Neural progenitor cell (in vitro differentiated cells): ENCODE results near the gene BCAS3. TPM values are rescaled to one million over a fixed set of nuclear protein-coding genes. Genes with fewer than 3 reads are reported as not detected.
A peak's percentile ranks its signal among the peaks of the same experiment; 100 is the strongest.

ENCODE experiments used
- DNase-seq: peaks from one replicate; pipeline ENCODE4 v3.0.0-alpha.2; 2016; ENCODE audit warnings: low spot score
- H2AFZ ChIP-seq: fragments of 200-600 bp; sonication (generic); replicated peaks from 2 replicates; pipeline ENCODE4 v1.6.1; 2016; ENCODE audit warnings: antibody characterized with exemption
- H3F3A ChIP-seq: fragments of 200-600 bp; sonication (generic); 2 replicates; pipeline ENCODE4 v1.6.1; 2016; ENCODE audit warnings: antibody characterized with exemption, low read depth
- H3K27ac ChIP-seq: fragments of 200-600 bp; sonication (generic); 2 replicates; pipeline ENCODE4 v1.5.1; 2016; ENCODE audit warnings: mild to moderate bottlenecking
- H3K27me3 ChIP-seq: fragments of 200-600 bp; sonication (generic); 2 replicates; pipeline ENCODE4 v1.6.1; 2016; ENCODE audit warnings: mild to moderate bottlenecking, moderate library complexity
- H3K36me3 ChIP-seq: fragments of 200-600 bp; sonication (generic); 2 replicates; pipeline ENCODE4 v1.5.1; 2016
- H3K4me1 ChIP-seq: fragments of 200-600 bp; sonication (generic); 2 replicates; pipeline ENCODE4 v1.6.1; 2016; ENCODE audit warnings: mixed run types
- H3K4me2 ChIP-seq: fragments of 200-600 bp; sonication (generic); 2 replicates; pipeline ENCODE4 v1.6.1; 2016
- H3K4me3 ChIP-seq: fragments of 200-600 bp; sonication (generic); 2 replicates; pipeline ENCODE4 v1.5.1; 2016
- H3K79me2 ChIP-seq: fragments of 200-600 bp; sonication (generic); 2 replicates; pipeline ENCODE4 v1.6.1; 2016; ENCODE audit warnings: low read depth
- H3K9ac ChIP-seq: fragments of 200-600 bp; sonication (generic); 2 replicates; pipeline ENCODE4 v1.6.1; 2016
- H3K9me3 ChIP-seq: fragments of 200-600 bp; sonication (generic); 2 replicates; pipeline ENCODE4 v1.5.1; 2016; ENCODE audit warnings: low read depth
- H4K20me1 ChIP-seq: fragments of 200-600 bp; sonication (generic); 2 replicates; pipeline ENCODE4 v1.6.1; 2016; ENCODE audit warnings: low read depth
- H3K27ac Mint-ChIP-seq: 3 replicates; pipeline ENCODE4 v1.8.0; 2021; ENCODE audit warnings: mixed read lengths
- H3K27me3 Mint-ChIP-seq: 2 replicates; pipeline ENCODE4 v1.8.0; 2022; ENCODE audit warnings: low read depth, mild to moderate bottlenecking, inconsistent platforms, moderate library complexity, mixed read lengths; ENCODE audit not compliant: insufficient read depth
- H3K36me3 Mint-ChIP-seq: 3 replicates; pipeline ENCODE4 v1.8.0; 2021; ENCODE audit warnings: mixed read lengths
- H3K4me1 Mint-ChIP-seq: 3 replicates; pipeline ENCODE4 v1.8.0; 2021; ENCODE audit warnings: mixed read lengths
- H3K4me3 Mint-ChIP-seq: 3 replicates; pipeline ENCODE4 v1.8.0; 2021; ENCODE audit warnings: mild to moderate bottlenecking, moderate library complexity, mixed read lengths
- H3K9me3 Mint-ChIP-seq: 3 replicates; pipeline ENCODE4 v1.8.0; 2020; ENCODE audit warnings: mixed read lengths
- CTCF ChIP-seq: fragments of 200-600 bp; sonication (generic); IDR thresholded peaks from 2 replicates; pipeline ENCODE4 v1.5.1; 2017; ENCODE audit warnings: antibody characterized with exemption, mild to moderate bottlenecking
- EZH2 ChIP-seq: fragments of 200-600 bp; sonication (generic); IDR thresholded peaks from 2 replicates; pipeline ENCODE4 v1.6.1; 2017; ENCODE audit warnings: antibody characterized with exemption, mild to moderate bottlenecking, moderate library complexity
- EZH2phosphoT487 ChIP-seq: fragments of 200-600 bp; sonication (generic); IDR thresholded peaks from 2 replicates; pipeline ENCODE4 v1.6.1; 2017; ENCODE audit warnings: antibody characterized with exemption
- total RNA-seq: library from RNA; depleted of rRNA; stranded (reverse); fragments of >200 nt; gene quantifications from 2 replicates; pipeline ENCODE4 v1.2.3, GENCODE V29; 2015; ENCODE audit warnings: low replicate concordance

BCAS3 gene
- total RNA-seq, 1 donor from 2014 or later, result 60.9 TPM

- no peak overlapping the region for H3K4me3 ChIP-seq
- peak overlapping the region; percentile 48 for H3K27ac Mint-ChIP-seq
- no peaks in the 10 kb centered on the region for H3K27me3 ChIP-seq
- H3K27ac ChIP-seq, result no peak overlapping the region
- no peak overlapping the region for H3K4me3 Mint-ChIP-seq
- H3K36me3 ChIP-seq, result no peaks in the 10 kb centered on the region
- DNase-seq, result no peak
- peaks cover 23% of the 10 kb centered on the region for H3K4me1 Mint-ChIP-seq
- no peak for TF ChIP-seq EZH2
- no peak for TF ChIP-seq CTCF
- no peak for TF ChIP-seq EZH2phosphoT487
- H3K36me3 Mint-ChIP-seq, result peaks cover 2% of the 10 kb centered on the region
- no peak overlapping the region for H3K4me2 ChIP-seq
- peaks cover 16% of the 10 kb centered on the region for H3K27me3 Mint-ChIP-seq
- H3F3A ChIP-seq, result no peaks in the 10 kb centered on the region
- H3K9me3 ChIP-seq, result no peaks in the 10 kb centered on the region
- no peaks in the 10 kb centered on the region for H3K9me3 Mint-ChIP-seq
- H2AFZ ChIP-seq, result no peak overlapping the region
- no peaks in the 10 kb centered on the region for H4K20me1 ChIP-seq
- peaks cover 9% of the 10 kb centered on the region for H3K4me1 ChIP-seq
- H3K79me2 ChIP-seq, result no peaks in the 10 kb centered on the region
- H3K9ac ChIP-seq, result no peak overlapping the region
Measured at GRCh38 chr17:61384692-61385576, 707.3 kb downstream of the BCAS3 start.

- no peak overlapping the region for H3K4me3 ChIP-seq
- H3K79me2 ChIP-seq, result no peaks in the 10 kb centered on the region
- no peak for DNase-seq
- H3K4me1 ChIP-seq, result peaks cover 9% of the 10 kb centered on the region
- H3K9me3 Mint-ChIP-seq, result no peaks in the 10 kb centered on the region
- no peak overlapping the region for H3K9ac ChIP-seq
- H3F3A ChIP-seq, result no peaks in the 10 kb centered on the region
- no peak overlapping the region for H3K4me2 ChIP-seq
- H3K27ac ChIP-seq, result no peak overlapping the region
- no peaks in the 10 kb centered on the region for H4K20me1 ChIP-seq
- H3K27me3 Mint-ChIP-seq, result peaks cover 16% of the 10 kb centered on the region
- no peak overlapping the region for H3K27ac Mint-ChIP-seq
- no peaks in the 10 kb centered on the region for H3K36me3 ChIP-seq
- H3K4me3 Mint-ChIP-seq, result no peak overlapping the region
- H3K36me3 Mint-ChIP-seq, result peaks cover 2% of the 10 kb centered on the region
- H3K4me1 Mint-ChIP-seq, result peaks cover 19% of the 10 kb centered on the region
- TF ChIP-seq CTCF (no peak), EZH2phosphoT487 (no peak), EZH2 (no peak)
- H3K9me3 ChIP-seq, result no peaks in the 10 kb centered on the region
- H3K27me3 ChIP-seq, result no peaks in the 10 kb centered on the region
- no peak overlapping the region for H2AFZ ChIP-seq
Measured at GRCh38 chr17:61385577-61386236, 708.1 kb downstream of the BCAS3 start.

- Histone ChIP-seq H3K9me3 (no peaks in the 10 kb centered on the region), H3F3A (no peaks in the 10 kb centered on the region), H3K9ac (no peak overlapping the region), H3K4me3 (no peak overlapping the region), H3K27me3 (no peaks in the 10 kb centered on the region), H3K27ac (no peak overlapping the region), H3K36me3 (no peaks in the 10 kb centered on the region), H3K79me2 (no peaks in the 10 kb centered on the region), H3K4me2 (no peak overlapping the region), H2AFZ (no peak overlapping the region), H4K20me1 (no peaks in the 10 kb centered on the region), H3K4me1 (peaks cover 9% of the 10 kb centered on the region)
- Mint-ChIP-seq H3K36me3 (peaks cover 2% of the 10 kb centered on the region), H3K27me3 (peaks cover 18% of the 10 kb centered on the region), H3K9me3 (no peaks in the 10 kb centered on the region), H3K27ac (no peak overlapping the region), H3K4me1 (peaks cover 16% of the 10 kb centered on the region), H3K4me3 (no peak overlapping the region)
- DNase-seq, result no peak
- TF ChIP-seq EZH2 (no peak), EZH2phosphoT487 (no peak), CTCF (no peak)
Measured at GRCh38 chr17:61386251-61386650, 708.6 kb downstream of the BCAS3 start.
